OCI-LY7 (cell line): ENCODE results near the gene NR0B1. TPM values are rescaled to one million over a fixed set of nuclear protein-coding genes. Genes with fewer than 3 reads are reported as not detected.

ENCODE experiments used
- BruUV-seq: library from RNA; stranded (reverse); fragments of 400-500 nt; replicated peaks from 2 replicates; lab custom pipeline; 2021; lab: Mats Ljungman, UMichigan
- CTCF ChIA-PET: fragments of 300-600 bp; sonication (Branson Sonifier 250); formaldehyde crosslinking; loops from one replicate; lab custom pipeline; 2022; ENCODE audit warnings: antibody characterized with exemption; ENCODE audit not compliant: unreplicated experiment; lab: Charles Lee
- POLR2A ChIA-PET: fragments of 300-600 bp; sonication (Branson Sonifier 250); formaldehyde crosslinking; loops from one replicate; lab custom pipeline; 2022; ENCODE audit warnings: antibody characterized with exemption; lab: Charles Lee
- DNase-seq: peaks from one replicate; pipeline ENCODE4 v3.0.0-alpha.2; 2015; ENCODE audit warnings: low spot score
- H2AFZ ChIP-seq: fragments of 200-600 bp; sonication (generic), shearing (Covaris generic); 2 replicates; pipeline ENCODE4 v1.6.1; 2014; ENCODE audit warnings: mild to moderate bottlenecking, antibody characterized with exemption, low read length, moderate library complexity
- H3K27ac ChIP-seq: fragments of 200-600 bp; sonication (generic); 2 replicates; pipeline ENCODE4 v1.5.1; 2014; ENCODE audit warnings: mixed run types, low read depth, mild to moderate bottlenecking, moderate library complexity, low read length, inconsistent platforms; ENCODE audit not compliant: poor library complexity, severe bottlenecking
- H3K36me3 ChIP-seq: fragments of 200-600 bp; sonication (generic); 2 replicates; pipeline ENCODE4 v1.6.1; 2014; ENCODE audit warnings: mild to moderate bottlenecking, antibody characterized with exemption, low read length, moderate library complexity, mixed read lengths; ENCODE audit not compliant: insufficient read depth
- H3K4me1 ChIP-seq: fragments of 200-600 bp; sonication (generic); 2 replicates; pipeline ENCODE4 v1.5.1; 2014; ENCODE audit warnings: mild to moderate bottlenecking, low read length; ENCODE audit not compliant: insufficient read depth, poor library complexity, severe bottlenecking
- H3K4me2 ChIP-seq: fragments of 200-600 bp; sonication (generic); 2 replicates; pipeline ENCODE4 v1.6.1; 2014; ENCODE audit warnings: mild to moderate bottlenecking, low read length
- H3K4me3 ChIP-seq: fragments of 200-600 bp; sonication (generic); 2 replicates; pipeline ENCODE4 v1.5.1; 2014; ENCODE audit warnings: mild to moderate bottlenecking, low read depth, low read length; ENCODE audit not compliant: poor library complexity, severe bottlenecking
- H3K79me2 ChIP-seq: fragments of 200-600 bp; sonication (generic); 2 replicates; pipeline ENCODE4 v1.6.1; 2016; ENCODE audit warnings: low read depth, mild to moderate bottlenecking, low read length, moderate library complexity, mixed read lengths; ENCODE audit not compliant: insufficient read depth
- H3K9me2 ChIP-seq: fragments of 200-600 bp; sonication (generic); 2 replicates; pipeline ENCODE4 v1.6.1; 2016; ENCODE audit warnings: mild to moderate bottlenecking, low read length, mixed read lengths; ENCODE audit not compliant: insufficient read depth
- H3K9me3 ChIP-seq: fragments of 200-600 bp; sonication (generic); 2 replicates; pipeline ENCODE4 v1.6.1; 2014; ENCODE audit warnings: mild to moderate bottlenecking, mixed run types, low read length, mixed read lengths
- H4K20me1 ChIP-seq: fragments of 200-600 bp; sonication (generic); 2 replicates; pipeline ENCODE4 v1.6.1; 2014; ENCODE audit warnings: mild to moderate bottlenecking, antibody characterized with exemption, low read length, moderate library complexity, mixed read lengths; ENCODE audit not compliant: insufficient read depth
- EZH2phosphoT487 ChIP-seq: fragments of 200-600 bp; sonication (generic); IDR thresholded peaks from 2 replicates; pipeline ENCODE4 v1.6.1; 2018; ENCODE audit warnings: low read depth, borderline replicate concordance, mild to moderate bottlenecking, mixed run types, antibody characterized with exemption, low read length, moderate library complexity, mixed read lengths
- intact Hi-C: fragments of 100-400 bp; cut with micrococcal nuclease; formaldehyde crosslinking; loops from one replicate; pipeline ENCODE4 v1.10.0; 2022; ENCODE audit not compliant: unreplicated experiment
- total RNA-seq, 2 experiments: library from RNA; depleted of rRNA in 1 of 2; stranded (reverse); fragments of >200 nt in 1 of 2; shearing (Covaris generic) in 1 of 2; gene quantifications; 2 replicates each; pipeline ENCODE4 v1.2.3, GENCODE V29; 2014 to 2022
- TF ChIP-seq, protein P1 (sequence below): fragments of 200-600 bp; sonication (generic); conservative IDR thresholded peaks from 2 replicates; pipeline ENCODE4 v1.5.1; 2014; ENCODE audit warnings: mild to moderate bottlenecking, antibody characterized with exemption, low read length, moderate library complexity, mixed read lengths

The NR0B1 gene
- total RNA-seq, 2 experiments from 2014 or later: not detected

- no peak for DNase-seq
- no peak overlapping the region for H2AFZ ChIP-seq
- intact Hi-C loops: no loop called here
- H3K27ac ChIP-seq: no peak overlapping the region
- H3K9me2 ChIP-seq: no peaks in the 10 kb centered on the region
- no peak for TF ChIP-seq EZH2phosphoT487
- TF ChIP-seq, protein P1, sequence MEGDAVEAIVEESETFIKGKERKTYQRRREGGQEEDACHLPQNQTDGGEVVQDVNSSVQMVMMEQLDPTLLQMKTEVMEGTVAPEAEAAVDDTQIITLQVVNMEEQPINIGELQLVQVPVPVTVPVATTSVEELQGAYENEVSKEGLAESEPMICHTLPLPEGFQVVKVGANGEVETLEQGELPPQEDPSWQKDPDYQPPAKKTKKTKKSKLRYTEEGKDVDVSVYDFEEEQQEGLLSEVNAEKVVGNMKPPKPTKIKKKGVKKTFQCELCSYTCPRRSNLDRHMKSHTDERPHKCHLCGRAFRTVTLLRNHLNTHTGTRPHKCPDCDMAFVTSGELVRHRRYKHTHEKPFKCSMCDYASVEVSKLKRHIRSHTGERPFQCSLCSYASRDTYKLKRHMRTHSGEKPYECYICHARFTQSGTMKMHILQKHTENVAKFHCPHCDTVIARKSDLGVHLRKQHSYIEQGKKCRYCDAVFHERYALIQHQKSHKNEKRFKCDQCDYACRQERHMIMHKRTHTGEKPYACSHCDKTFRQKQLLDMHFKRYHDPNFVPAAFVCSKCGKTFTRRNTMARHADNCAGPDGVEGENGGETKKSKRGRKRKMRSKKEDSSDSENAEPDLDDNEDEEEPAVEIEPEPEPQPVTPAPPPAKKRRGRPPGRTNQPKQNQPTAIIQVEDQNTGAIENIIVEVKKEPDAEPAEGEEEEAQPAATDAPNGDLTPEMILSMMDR: no peak
- H4K20me1 ChIP-seq: no peaks in the 10 kb centered on the region
- no peaks in the 10 kb centered on the region for H3K36me3 ChIP-seq
- H3K4me3 ChIP-seq: no peak overlapping the region
- H3K9me3 ChIP-seq: no peaks in the 10 kb centered on the region
- POLR2A ChIA-PET: no interaction called here
- no peaks in the 10 kb centered on the region for H3K4me1 ChIP-seq
- no peaks in the 10 kb centered on the region for H3K79me2 ChIP-seq
- BruUV-seq: no TSS peak
- no peak overlapping the region for H3K4me2 ChIP-seq
- CTCF ChIA-PET: no interaction called here
Observed at GRCh38 chrX:30270639-30271038, 38.6 kb downstream of the NR0B1 start.

- TF ChIP-seq, protein P1: no peak
- no peak for TF ChIP-seq EZH2phosphoT487
- ChIA-PET CTCF (no interaction called here), POLR2A (no interaction called here)
- Histone ChIP-seq H3K79me2 (no peaks in the 10 kb centered on the region), H3K4me3 (no peak overlapping the region), H3K4me2 (no peak overlapping the region), H4K20me1 (no peaks in the 10 kb centered on the region), H3K9me3 (no peaks in the 10 kb centered on the region), H3K27ac (no peak overlapping the region), H2AFZ (no peak overlapping the region), H3K4me1 (no peaks in the 10 kb centered on the region), H3K36me3 (no peaks in the 10 kb centered on the region), H3K9me2 (no peaks in the 10 kb centered on the region)
- intact Hi-C loops: no loop called here
- BruUV-seq: no TSS peak
- DNase-seq: no peak
Observed at GRCh38 chrX:30262763-30263162, 46.4 kb downstream of the NR0B1 start.

DNA sequence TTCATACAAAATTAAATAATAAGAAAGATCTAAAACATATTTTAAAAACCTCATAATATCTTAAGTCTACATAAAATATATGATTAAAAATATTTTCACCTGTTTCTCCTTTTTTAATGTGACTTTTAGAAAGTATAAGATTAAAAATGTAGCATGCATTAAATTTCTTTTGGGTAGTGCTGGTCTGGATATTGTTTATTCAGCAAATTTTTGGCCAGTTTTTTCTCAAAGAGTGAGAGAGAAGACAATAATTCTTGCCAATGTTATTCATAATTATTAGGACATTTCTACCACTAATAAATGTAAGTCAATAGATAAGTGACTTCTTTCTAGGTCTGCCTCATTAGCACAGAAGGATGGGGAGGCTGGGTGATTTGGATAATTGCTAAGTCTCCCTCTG is 48.2 kb downstream of the NR0B1 start:
- Histone ChIP-seq H3K36me3 (no peaks in the 10 kb centered on the region), H3K4me3 (no peak overlapping the region), H3K4me2 (no peak overlapping the region), H3K27ac (no peak overlapping the region), H3K4me1 (no peaks in the 10 kb centered on the region), H3K9me3 (no peaks in the 10 kb centered on the region), H4K20me1 (no peaks in the 10 kb centered on the region), H3K9me2 (no peaks in the 10 kb centered on the region), H2AFZ (no peak overlapping the region), H3K79me2 (no peaks in the 10 kb centered on the region)
- intact Hi-C loops: no loop called here
- no peak for DNase-seq
- no TSS peak for BruUV-seq
- TF ChIP-seq, protein P1: no peak
- no peak for TF ChIP-seq EZH2phosphoT487
- ChIA-PET CTCF (no interaction called here), POLR2A (no interaction called here)
